GM18909 (cell line): ENCODE data around the gene ANKEF1.

Experiments used
- ATAC-seq: cut with Tn5 transposase; IDR thresholded peaks from one replicate; pipeline ENCODE4 v1.9.1; 2021; ENCODE audit warnings: mild to moderate bottlenecking; ENCODE audit not compliant: unreplicated experiment, poor library complexity

ANKEF1 gene

DNA sequence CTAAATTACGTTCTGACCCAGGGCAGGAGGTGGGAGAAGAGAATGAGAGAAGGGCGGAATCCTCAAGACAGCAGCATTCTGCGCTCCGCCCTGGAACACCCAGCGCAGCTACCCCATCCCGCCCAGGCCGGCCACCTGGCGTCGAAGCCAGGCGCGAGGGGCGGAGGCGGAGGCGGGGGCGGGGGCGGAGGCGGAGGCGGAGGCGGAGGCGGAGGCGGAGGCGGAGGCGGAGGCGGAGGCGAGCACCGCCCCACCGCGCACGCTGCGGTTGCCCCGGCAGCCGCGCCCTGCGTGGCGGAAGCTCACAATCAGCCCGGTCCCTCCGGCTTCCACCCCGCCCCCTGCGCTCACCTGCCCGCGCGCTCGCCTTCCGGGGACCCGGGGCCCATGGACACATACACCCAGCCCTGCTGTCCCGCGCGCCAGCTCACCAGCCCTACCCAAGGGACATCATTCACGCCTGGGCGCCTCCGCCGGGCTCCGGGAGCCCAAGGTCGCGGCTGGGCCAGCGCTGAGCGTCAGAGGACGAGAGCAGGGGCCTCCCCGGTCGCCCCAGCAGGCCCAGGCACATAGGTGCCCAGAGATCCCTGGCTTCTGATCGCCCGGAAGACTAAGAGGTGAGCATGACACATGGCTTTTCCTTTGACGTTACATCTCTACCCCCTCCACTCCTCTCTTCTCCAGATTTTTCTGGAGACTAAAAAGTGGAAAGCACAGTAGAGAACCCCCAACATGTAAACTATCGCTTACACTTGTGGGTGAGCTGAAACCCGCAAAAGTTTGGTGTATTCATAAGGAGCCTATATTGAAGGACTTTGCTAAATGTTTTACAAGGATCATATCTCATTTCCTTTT, at the start of gene ANKEF1:
Gene ANKEF1 (plus strand): TSS at position 271 of the 855 bp plus-strand sequence. CDS start 3,315 bp downstream, outside the sequence.
- ATAC-seq, result peak; percentile 97

DNA sequence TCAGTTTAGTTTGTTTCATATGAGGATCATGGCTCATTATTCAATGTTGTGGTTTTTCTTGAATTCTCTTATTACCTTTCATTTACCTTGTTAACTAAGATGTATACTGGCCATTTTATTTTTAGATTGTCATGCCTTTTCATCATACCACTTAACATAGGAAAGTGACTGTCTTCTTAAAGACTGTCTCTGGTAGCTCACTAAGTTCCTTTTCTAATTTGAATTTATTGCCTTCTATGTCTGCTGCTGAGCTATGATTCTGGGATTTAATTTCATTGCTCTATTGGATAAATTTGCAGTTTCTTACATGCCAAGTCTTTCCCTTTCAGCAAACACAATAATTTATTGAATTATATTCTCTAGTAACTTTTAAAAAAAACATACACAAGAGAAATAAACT, 49.5 kb upstream of the ANKEF1 start:
- no peak for ATAC-seq

DNA sequence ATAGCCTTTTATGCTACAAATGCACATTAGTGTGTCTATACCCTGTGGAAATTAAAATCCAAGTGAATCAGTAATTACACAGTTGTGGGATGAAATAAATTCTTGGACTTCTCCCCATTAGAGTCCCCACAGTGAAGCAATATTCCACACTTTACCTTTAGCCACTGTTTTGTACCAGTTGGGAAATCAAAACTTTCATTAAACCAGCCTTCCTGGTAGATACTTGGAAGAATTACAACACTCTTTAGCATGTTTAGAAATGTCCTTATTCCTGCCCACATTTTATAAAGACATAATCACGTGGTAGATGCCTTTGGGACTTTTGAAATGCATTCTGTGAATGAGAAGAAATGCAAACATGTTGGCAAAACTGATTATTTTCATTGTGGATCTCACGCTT, 49.0 kb upstream of the ANKEF1 start:
- ATAC-seq, result no peak

DNA sequence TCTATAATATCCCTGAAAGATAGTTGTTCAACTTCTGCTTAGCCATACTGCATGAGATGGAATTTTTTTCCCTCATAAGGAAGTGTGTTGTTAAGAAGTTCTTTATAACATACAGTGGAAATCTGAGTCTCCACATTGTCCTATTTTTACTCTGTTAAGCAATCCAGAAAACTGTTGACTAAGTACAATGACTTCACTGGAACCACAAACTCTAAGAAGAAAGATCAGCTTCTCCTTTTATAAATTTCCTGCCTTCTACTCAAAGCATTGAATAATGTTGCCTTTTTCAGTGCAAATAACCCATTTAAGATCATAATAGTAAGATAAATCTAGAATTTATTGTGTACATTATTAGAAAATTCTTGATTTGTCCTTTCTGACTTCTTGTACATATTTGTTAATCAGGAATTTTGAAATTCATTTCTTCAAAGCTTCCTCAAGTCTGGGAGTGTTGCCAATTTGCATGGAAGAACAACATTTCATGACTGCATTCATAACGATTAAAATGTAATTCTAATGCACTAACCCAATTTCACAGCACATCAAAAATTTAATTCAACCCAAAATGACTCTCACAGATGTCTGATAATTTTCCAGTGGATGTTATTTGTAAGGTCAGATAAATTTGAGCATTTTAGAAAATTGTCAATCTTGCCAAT, 45.6 kb upstream of the ANKEF1 start:
- ATAC-seq, result no peak

DNA sequence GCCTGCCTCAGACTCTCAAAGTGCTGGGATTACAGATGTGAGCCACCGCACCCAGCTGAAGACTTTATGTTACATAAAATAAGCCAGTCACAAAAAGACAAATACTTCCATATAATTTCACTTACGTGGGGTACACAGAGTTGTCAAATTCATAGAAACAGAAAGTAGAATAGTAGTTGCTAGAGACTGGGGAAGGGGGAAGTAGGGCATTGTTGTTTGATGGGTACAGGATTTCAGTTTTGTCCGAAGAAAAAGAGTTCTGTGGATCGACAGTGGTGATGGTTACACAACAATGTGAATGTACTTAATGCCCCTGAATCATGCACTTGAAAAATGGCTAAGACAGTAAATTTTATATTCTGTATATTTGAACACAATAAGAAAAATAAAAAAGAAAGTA, 41.6 kb upstream of the ANKEF1 start:
- no peak for ATAC-seq

DNA sequence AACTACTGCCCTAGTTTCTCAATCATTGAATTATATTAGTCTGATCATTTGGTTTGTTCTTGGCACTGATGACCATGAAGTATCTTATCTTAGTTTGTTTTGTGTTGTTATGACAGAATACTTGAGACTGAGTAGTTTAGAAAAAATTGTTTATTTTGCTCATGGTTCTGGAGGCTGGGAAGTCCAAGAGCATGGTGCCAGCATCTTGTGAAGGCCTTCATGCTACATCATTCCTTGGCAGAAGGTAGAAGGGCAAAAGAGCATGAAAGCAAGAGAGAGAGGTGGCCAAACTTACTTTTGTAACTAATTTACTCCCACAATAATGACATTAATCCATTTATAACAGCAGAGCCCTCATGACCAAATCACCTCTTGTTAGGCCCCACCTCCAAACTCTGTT, 40.1 kb upstream of the ANKEF1 start:
- ATAC-seq, result no peak

DNA sequence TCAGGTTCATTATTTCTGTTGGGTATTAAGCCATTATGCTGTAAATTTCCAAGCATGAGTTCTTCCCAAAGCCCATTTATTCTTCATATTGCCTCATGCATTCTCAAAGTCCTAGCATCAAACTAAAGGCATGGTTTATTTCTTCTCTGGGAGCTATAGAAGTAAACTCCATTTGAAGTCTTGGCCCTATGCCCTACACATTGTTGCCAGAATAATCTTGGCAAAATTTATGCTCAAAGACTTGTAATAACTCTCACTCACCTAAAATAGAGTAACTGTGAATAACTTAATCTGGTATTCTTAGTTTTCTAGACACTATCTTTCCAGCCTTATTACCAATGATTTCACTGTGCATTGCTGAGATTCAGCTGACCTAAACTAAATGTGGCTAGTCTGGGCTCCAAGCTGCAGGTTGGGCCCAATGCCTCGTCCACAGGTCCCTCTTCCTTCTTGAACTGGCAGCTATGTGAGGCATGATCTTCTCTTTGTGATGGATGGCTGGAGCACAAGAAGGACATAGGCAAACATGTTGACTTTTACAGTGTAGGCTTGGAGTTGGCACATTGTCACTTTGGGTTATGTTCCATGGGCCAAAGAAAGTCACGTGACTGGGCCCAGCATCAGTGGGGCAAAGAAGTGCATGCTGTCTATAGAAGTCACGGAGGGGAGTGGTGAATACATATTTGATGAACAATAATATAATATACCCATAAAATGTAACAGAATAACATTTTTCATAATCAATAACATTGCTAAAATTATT, 39.1 kb upstream of the ANKEF1 start:
- no peak for ATAC-seq

DNA sequence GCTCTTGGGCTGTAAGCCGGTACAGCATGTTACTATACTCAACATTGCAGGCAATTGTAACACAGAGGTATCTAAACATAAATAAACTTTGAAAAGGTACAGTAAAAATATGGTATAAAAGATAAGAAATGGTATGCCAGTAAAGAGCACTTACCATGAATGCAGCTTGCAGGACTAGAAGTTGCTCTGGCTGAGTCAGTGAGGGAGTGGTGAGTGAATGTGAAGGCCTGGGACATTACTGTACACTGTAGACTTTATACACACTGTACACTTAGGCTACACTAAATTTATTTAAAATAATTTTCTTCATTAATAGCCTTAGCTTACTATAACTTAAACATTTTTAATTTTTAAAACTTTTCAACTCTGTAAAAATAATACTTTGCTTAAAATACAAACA, 37.8 kb upstream of the ANKEF1 start:
- no peak for ATAC-seq

DNA sequence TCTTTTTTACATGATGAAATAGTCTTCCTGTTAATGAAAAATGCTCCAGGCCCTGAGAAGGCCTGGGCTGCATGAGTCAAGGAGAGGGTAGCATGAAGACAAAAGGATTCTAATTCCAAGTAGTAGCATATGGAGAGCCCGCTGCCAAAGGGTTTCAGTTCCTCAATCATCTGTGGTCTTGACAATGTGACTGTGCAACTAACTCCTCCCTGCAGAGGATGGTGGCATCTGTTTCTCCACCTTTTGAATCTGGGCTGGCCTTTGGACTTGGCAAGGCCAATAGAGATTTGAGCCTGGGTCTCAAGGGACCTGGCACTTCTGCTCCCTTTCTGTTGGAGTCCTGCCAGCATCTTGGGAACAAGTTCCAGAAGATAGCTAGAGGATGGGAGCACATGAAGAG, 35.1 kb upstream of the ANKEF1 start:
- ATAC-seq, result peak; percentile 60

DNA sequence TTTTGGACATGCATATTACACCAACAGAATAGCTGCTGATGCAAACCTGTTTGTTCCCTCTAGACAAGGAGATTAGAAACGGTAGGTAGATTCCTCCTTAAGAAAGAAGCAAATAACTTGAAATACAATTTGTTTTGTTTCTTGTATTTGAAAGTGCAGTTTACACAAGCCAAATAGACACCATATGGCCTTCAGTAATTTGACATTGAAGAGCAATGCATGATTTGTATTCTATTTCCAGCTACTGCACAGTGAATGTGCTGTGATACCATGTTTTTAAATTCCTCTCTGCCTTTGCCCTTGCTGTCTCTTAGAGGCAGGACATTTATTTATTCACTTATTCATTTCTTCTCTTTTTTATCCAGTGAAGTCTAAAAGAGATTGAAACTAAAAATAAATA, 31.9 kb upstream of the ANKEF1 start:
- ATAC-seq, result no peak

DNA sequence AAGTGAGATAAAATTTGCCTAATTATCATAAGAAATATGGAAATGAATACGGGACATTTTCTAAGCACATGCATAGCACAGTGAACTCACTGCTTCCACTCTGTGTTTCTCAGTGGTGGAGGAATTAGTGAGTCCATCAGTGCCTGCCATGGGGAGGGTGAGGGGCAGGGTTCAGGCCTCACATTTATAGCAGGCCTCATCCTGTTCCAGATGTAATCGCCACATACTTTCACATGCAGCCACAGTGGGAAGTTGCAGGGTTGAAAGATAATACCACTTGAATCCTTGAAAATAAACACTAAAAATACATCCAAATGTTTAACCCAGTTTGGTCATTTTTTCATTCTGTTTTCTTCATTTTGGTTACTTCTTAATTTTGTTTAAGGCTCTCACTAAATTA, 29.9 kb upstream of the ANKEF1 start:
- ATAC-seq, result no peak

DNA sequence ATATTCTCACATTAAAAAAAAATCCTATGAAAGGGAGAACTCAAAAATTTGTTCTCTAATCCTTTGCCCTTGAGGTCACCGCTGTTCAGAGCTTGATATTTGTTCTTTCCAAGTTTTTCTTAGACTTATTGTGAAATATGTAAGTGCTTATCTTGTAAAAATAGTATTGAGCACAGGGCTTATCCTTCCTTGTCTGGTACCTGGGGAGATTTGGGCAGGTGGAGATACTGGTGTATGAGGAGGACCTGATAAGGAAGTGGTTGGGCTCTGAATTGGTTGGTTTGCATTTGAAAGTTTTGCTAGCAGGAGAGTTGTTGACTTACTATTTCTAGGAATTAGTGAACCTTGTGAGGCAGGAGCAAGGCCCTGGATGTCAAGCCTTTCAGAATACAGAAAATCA, 28.9 kb upstream of the ANKEF1 start:
- no peak for ATAC-seq

DNA sequence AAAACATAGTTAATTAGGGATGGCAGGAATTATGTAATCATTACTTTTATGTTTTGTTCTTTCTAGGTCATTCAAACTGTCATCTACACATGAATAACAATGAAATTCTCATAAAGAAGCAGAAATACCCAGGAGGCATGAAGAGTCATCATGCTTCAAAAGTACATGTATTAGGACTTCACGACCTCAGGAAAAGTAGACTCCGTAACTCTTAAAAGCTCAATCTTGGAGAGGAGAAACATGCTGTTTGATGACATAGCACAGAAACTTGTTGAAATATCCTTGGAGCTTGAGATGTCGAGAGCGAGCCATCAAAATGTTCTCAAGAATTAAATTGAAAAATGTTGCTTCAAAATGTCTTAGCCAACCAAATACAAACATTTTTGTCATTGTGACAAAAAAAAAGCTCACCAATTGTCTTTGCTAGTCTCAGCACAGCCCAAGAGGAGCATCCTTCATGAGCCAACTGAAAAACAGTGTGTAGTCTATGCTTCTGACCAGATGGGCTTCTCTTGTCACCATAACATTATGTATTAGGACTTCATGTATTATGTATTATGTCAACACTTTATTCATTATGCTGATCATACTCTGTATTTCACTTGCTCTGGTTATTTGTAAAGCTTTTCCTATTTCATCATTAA, 28.2 kb upstream of the ANKEF1 start:
- ATAC-seq, result no peak

DNA sequence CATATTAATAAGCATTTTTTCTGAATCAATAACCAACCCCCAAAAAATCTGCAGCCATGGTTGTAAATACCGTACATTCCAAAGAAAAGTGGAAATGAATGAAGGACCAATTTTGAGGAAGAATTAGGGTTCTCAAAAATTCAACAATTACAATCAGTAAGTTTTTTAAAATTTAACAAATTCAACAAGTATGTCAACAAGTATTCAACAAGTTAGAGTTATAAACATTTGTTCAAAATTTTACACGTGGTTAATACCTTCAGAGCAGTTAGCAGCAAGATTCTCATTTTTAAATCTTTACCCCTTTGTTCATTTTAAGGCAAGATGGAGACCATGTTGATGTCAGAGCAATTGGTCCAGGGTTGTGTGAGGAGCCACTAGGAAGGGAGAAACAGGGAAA, 27.6 kb upstream of the ANKEF1 start:
- ATAC-seq, result no peak

DNA sequence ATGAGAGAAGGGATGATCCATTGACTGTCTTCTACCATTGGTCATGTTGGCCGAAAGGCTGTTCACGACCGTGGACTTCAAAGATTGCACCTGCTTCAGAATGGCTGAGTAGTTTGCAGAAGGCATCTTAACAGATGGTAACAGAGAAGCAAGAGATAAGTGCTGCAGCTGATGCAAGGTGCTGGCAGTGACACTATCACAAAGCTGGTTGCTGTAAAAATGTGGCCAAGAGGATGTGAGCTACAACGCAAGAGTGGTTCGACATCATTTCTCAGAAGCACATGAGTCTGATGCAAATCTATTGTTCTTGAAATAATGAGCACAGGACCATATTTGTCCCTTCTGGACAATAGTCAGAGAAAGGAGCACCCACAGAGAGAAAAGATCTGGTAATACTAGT, 27.0 kb upstream of the ANKEF1 start:
- no peak for ATAC-seq

DNA sequence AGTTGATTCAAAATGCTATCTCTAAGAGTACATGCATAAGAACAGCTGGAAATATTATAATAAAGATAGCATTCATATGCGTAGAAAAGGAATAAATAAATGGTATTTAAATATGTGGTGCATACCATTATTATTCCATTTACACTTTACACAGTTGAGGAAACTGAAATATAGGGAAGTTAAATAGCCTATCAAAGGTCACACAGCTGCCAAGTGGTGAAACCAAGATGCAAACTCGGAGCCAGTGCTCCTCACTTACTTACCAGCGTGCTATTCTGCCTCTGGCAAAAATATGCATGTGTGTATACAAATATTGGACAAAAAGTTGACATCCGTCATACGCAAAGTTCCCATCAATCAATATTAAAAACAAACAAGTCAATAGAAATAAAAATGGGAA, 22.3 kb upstream of the ANKEF1 start:
- ATAC-seq, result no peak

DNA sequence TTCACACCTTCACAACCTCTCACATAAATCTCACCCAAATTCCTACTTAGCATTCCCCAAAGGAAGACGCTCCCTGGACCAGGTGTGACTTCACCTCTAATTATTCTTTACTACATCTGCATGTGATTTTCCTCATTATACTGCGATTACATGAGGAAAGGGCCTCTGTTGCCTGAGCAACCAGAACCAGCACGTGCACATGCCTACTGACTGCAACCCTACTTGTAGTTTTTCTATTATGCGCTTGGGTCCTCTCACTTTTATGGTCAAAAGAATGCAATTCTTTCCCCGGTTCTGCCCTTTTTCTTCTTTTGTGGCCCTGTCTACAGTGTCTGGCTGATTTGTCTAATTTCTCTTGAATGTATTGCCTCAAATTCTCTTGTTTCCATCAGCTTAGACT, 20.4 kb upstream of the ANKEF1 start:
- ATAC-seq, result no peak

DNA sequence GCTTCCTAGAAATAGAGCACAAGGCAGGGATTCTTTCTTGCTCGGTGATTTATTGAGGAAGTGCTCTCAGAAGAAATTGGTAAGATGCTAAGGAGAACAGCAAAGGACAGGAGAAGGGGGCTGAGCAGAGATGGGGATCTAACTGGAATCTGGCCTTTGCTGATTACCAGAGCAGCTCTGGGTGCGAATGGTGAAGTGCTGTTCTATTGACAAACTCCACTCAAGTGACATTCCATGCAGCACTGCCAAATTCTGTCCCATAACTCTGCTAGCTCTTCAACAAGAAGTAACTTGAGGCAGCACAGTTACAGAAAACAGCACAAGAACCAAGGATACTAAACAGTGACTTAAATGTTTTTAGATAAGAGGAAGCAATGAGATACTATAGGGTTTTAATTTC, 13.8 kb upstream of the ANKEF1 start:
- ATAC-seq, result no peak

DNA sequence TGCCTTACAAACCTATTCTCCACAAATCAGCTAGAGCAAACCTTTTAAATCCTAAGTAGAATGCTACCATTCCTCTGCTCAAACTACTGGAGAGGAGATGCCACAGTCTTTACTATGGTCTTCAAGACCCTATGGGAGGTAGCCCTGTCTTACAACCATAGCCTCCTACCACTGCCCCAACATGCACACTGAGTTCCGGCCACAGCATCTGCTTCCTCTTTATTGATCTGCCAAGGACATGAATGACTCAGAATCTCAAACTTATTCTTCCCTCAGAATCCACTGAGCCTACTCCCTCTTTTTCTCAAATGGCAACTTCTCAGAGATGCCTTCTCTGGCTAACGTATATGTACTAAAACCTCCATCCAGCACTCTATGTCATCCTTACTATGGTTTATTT, 12.2 kb upstream of the ANKEF1 start:
- no peak for ATAC-seq

DNA sequence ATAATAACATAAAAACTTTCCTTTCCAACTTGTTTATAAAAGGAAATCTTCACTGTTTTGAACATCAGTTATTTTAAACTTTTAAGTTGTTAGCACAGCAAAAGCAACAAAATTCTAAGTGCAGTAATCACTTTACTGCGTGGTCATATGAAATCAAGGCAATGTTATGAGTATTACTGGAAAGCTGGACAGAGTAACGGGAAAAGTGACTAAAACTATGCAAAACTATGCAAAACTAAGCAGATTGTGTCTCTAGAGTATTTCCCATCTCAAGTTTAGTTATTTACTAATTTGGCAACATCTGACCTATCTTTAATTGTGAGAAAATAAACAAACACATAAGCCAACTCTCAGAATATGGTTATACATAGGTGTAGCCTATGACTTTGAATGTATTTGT, 10.9 kb upstream of the ANKEF1 start:
- ATAC-seq, result no peak
